ENCODE results near the gene MCIDAS. TPM values are rescaled to one million over a fixed set of nuclear protein-coding genes. Genes with fewer than 3 reads are reported as not detected.

Gene MCIDAS
- total RNA-seq, 1 donor from 2014 or later = not detected

- DNase-seq (ENCODE audit: extremely low spot score, unreplicated experiment) = no peak
- H3K27ac Mint-ChIP-seq (ENCODE audit: unreplicated experiment) = no peak overlapping the region
- no peak for TF ChIP-seq CTCF (IDR thresholded peaks at IDR 0.05)
- peaks cover 73% of the 10 kb centered on the region for H3K27me3 Mint-ChIP-seq (ENCODE audit: unreplicated experiment)
- no peaks in the 10 kb centered on the region for H3K4me1 Mint-ChIP-seq (ENCODE audit: unreplicated experiment)
- H3K9me3 Mint-ChIP-seq (ENCODE audit: unreplicated experiment) = no peaks in the 10 kb centered on the region
- no peak overlapping the region for H3K4me3 Mint-ChIP-seq (ENCODE audit: unreplicated experiment)
- H3K36me3 Mint-ChIP-seq (ENCODE audit: unreplicated experiment) = no peaks in the 10 kb centered on the region
Measured at GRCh38 chr5:55241746-55242145, 14.6 kb upstream of the MCIDAS start.

GRCh38 chr5:55236800-55237199 lies 9.7 kb upstream of the MCIDAS start:
- Mint-ChIP-seq H3K9me3 (ENCODE audit: unreplicated experiment) (no peaks in the 10 kb centered on the region), H3K4me3 (ENCODE audit: unreplicated experiment) (no peak overlapping the region), H3K36me3 (ENCODE audit: unreplicated experiment) (no peaks in the 10 kb centered on the region), H3K27me3 (ENCODE audit: unreplicated experiment) (peaks cover 66% of the 10 kb centered on the region), H3K27ac (ENCODE audit: unreplicated experiment) (no peak overlapping the region), H3K4me1 (ENCODE audit: unreplicated experiment) (peaks cover 17% of the 10 kb centered on the region)
- TF ChIP-seq CTCF (IDR thresholded peaks at IDR 0.05) = no peak
- no peak for DNase-seq (ENCODE audit: extremely low spot score, unreplicated experiment)

DNA sequence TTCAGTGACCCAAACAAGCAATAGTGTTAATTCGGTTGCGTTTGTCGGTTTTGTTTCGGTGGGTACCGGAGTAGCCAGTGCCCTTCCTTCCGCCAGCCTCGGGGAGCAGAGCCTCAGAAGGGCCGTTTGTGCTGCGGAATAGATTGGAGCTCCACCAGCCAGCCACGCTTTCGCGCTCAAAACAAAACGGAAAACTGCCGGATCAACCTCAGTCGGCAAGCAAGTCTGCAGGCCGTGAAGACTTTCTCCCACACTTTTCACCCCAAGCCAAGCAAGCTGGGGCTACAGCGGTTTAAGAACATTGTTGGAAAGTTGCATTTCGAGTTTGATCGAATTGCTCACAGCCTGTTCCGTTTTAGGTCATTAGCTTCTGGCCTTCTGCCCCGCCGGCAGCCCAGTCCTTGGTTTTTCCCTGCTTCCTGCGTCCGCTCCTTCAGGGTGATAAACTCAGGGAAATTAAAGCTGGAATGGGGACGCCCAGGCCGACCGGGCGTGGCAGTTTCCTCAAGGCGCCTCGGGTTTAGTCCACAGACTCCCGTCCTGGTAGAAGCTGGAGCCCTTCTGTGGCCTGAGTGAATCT lies 7.1 kb upstream of the MCIDAS start:
- Mint-ChIP-seq H3K4me3 (ENCODE audit: unreplicated experiment) (peak overlapping the region; percentile 81), H3K27ac (ENCODE audit: unreplicated experiment) (peak overlapping the region; percentile 47), H3K4me1 (ENCODE audit: unreplicated experiment) (peaks cover 24% of the 10 kb centered on the region), H3K9me3 (ENCODE audit: unreplicated experiment) (no peaks in the 10 kb centered on the region), H3K27me3 (ENCODE audit: unreplicated experiment) (peaks cover 76% of the 10 kb centered on the region), H3K36me3 (ENCODE audit: unreplicated experiment) (no peaks in the 10 kb centered on the region)
- DNase-seq (ENCODE audit: extremely low spot score, unreplicated experiment) = no peak
- no peak for TF ChIP-seq CTCF (IDR thresholded peaks at IDR 0.05)

- peak within 1 kb of the TSS; percentile 83 for H3K4me3 Mint-ChIP-seq (ENCODE audit: unreplicated experiment)
- H3K9me3 Mint-ChIP-seq (ENCODE audit: unreplicated experiment) = no peaks in the 10 kb centered on the region
- peak within 1 kb of the TSS; percentile 47 for H3K27ac Mint-ChIP-seq (ENCODE audit: unreplicated experiment)
- DNase-seq (ENCODE audit: extremely low spot score, unreplicated experiment) = peak; percentile 88
- no peaks in the 10 kb centered on the region for H3K36me3 Mint-ChIP-seq (ENCODE audit: unreplicated experiment)
- peaks cover 24% of the 10 kb centered on the region for H3K4me1 Mint-ChIP-seq (ENCODE audit: unreplicated experiment)
- H3K27me3 Mint-ChIP-seq (ENCODE audit: unreplicated experiment) = peaks cover 79% of the 10 kb centered on the region
- TF ChIP-seq CTCF (IDR thresholded peaks at IDR 0.05) = no peak
Measured at GRCh38 chr5:55232985-55233928, 6.1 kb upstream of the MCIDAS start, which contains the start of gene CCNO. Gene CCNO, minus strand, starts transcription at chr5:55233608. Its CDS starts 85 bp downstream, at chr5:55233523.

All from osteocyte (in vitro differentiated cells).